Stimulated activated CD8-positive, alpha-beta memory T cell treated with anti-CD3 and anti-CD28 coated beads, Interleukin-7, amount 100 ng/mL, for 4 hours (primary cell): ENCODE data around the gene ELL.

Experiments
- DNase-seq, 2 donors: peaks; one replicate each; pipeline ENCODE4 v3.0.0-alpha.2; 2020; ENCODE audit warnings: low read depth in 2 of 2

Gene ELL

DNA sequence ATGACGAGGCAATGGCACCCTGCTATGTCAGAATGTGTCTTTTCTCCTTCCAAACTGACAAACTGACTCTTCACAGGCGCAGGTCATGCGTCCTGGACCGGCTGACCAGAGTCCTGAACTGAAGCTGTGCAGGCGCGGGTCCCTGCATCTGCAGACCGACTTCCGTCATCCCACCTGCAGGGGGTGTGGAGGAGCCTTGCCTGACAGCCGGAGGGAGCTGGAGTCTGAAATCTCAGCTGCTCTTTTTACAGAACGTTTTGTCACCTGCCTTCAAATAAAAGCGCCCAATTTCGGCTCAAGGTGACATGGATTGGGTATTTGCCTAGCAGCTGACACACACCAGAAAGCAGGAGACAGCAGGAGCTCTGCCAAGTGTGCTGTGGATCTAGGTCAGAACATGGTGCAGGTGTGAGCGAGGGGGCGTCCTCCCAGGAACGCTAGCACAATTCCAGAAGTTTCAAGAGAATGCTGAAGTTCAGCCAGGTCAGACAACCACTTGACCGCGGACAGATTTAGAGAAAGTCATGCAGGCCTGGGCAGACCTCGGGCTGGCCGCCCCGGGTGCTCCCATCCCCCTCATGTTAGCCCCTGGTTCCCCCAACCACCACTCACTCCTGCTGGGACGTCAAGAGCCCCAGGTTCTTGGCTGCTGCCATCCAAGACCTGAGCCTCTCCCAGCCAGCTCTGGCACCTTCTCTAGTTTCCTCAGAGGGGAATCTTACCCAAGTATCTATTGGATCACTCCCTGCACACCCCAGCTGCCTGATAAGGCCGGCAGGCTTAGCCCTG, 32.8 kb downstream of the ELL start:
- no peak for DNase-seq

DNA sequence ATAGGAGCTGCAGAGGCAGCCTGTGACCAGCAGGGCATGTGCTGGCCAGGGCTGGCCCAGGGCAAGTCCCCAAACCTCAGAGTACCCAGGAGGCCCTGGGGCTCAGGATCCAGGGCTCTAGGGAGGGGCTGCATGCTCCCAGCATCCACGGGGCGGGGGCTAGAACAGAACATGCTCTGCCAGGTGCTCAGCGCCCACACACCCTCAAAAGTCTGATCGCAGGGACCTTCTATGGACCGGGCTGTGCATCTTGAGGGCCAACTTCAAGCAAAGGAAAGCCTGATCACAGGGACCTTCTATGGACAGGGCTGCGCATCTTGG, 33.5 kb downstream of the ELL start:
- no peak for DNase-seq

- DNase-seq, result no peak
These were observed 34.1 kb downstream of the ELL start for GRCh38 chr19:18487576-18488402.

DNA sequence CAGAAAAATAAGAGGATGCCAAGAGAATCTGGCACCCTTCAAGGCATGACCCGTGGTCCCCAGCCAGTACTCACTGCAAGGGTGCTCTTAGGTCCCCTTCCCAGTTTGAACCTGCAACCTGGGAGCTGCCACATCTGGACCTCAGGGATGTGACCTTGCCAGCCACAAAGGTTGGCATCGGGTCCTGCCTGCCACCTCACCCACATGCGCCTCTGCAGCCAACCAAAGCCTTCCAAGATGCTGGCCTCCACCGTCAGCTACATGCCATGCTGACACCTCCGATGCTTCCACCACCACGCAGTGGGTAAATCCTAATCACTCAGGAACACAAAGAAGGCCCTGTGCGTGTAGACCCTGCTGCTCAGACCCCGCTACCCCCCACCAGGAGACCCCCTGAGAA, 35.1 kb downstream of the ELL start:
- no peak for DNase-seq

- DNase-seq, result no peak
These were observed 36.9 kb downstream of the ELL start for GRCh38 chr19:18484992-18485391.

DNA sequence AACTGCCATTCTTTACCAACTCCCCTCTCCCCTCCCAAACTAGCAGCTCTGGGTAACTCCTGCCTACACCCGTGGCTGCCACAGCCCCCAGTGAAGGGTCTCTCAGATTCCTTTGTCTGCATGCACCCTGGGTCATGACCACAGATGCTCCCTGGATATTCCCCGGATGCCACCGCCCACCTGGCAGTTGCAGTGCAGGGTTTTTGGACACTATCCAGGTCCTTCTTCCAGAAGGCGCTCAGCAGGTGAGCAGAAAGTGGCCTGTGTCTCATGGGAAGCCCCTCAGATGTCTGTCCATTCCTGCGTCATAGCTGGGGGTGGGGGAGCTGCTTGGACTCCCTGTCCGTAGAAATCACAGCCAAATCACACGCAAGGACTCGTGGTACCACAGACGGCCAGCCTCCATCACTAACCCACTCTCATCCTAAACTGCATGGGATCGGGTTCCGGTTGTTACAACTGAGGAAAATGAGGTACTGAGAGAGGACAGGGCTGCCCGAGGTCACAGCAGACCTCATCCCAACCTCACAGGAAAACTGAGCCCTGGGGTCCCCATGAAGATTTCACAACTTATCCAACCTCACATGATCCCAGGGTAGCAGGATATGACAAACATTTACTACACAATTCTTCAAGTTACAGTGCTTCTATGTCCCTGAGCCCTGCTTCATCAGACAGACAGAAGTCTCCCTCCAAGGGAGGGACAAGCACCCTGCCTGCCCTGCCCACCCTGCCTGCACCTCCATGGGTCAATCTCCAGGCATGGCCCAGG, 38.6 kb downstream of the ELL start:
- DNase-seq, result no peak

DNA sequence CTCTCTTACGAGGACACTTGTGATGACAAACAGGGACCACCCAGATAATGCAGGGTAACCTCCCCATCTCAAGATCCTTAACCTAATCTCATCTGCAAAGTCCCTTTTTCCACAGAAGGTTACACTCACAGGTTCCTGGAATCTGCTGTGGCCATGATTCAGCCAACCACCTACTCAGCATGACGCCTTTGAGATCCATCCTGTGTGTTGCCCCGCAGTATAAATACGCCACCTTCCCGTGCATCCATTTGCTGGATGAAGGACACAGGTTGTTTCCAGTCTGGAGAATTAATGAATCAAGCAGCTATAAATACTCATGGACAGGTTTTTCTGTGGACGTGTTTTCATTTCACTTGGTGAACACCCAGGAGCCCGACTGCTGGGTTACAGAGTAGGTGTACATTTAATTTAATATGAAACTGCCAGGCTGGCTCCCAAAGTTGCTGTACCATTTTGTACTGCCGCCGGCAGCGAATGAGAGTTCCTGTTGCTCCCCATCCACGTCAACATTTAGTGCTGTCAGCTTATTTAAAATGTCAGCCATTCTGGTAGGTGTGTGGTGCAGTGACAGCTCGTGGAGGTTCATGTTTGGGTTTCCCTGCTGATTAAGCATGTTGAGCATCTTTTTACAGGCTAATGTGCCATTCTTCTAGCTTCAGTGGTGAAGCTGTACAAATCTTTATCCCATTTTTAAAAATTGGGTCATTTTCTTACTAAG, 40.2 kb downstream of the ELL start:
- no peak for DNase-seq

- DNase-seq, result no peak
These were observed 41.7 kb downstream of the ELL start for GRCh38 chr19:18480006-18480691.

DNA sequence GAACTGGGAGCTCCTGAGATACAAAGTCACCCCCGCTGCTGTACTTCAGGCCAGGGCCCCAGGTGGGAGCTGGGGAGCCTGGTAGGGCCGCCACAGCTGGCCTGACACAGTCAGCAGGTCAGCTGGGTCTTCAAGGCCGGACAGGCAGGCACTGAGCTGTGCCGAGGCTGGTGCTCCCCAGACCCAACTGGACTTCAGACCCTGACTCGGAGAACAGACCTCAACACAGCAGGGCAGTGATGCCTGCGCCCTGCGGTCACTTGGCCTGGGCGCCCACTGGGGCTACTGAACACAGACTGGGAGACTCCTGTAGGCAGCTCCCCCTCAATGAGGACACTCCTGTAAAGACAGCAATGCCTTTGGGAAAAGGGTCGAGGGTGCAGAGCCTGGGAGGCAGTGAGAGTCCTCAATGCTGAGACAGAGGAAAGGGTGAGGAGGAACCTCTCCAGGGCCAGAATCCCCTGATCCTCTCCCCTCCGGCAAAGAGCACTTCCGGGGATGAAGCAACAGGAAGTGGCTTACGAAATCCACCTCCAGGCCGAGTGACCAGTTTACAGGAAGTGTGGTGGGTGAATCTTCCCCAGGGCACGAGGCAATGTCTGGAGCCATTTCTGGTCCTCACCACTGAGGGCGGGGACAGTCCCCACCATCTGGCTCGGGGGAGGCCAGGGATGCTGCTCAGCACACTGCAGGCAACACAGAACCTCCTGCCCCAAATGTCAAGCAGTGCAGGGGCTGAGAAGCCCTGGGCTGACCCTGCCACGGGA, 43.1 kb downstream of the ELL start:
- DNase-seq, result peak; percentile 38 to 63

- DNase-seq, result no peak
These were observed 43.9 kb downstream of the ELL start for GRCh38 chr19:18477974-18478373.

DNA sequence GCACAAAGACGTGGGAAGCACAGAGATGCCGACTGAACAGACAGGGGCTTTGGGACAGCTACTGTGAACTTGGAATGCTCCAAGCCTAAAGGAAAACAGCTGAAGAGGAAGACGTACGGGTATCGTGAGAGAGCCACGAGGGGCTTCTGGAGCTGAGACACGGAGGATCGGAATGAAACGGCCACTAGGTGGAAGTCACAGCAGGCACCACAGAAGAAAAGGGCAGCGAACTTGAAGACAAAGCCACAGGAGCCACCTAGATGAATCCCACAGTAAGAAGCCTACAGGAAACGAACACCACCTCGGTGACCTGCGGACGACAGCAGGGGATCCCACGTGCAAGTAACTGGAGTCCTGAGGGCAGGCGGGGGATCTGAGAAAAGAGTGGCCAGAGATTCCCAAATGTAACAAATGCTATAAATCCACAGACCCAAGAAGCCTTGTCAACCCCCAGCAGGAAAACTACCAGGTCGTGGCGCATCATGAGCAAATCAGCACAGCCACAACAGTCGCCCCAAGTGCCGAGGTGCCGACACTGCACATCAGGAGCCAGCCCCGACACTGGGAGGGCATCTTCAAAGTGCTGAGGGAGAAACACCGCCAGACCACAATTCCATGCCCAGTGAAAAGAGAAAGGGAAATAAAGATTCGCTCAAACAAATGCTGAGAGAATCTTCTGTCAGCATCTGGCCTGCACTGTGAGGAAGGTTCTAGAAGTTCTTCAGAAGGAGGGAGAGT, 44.7 kb downstream of the ELL start:
- DNase-seq, result no peak

DNA sequence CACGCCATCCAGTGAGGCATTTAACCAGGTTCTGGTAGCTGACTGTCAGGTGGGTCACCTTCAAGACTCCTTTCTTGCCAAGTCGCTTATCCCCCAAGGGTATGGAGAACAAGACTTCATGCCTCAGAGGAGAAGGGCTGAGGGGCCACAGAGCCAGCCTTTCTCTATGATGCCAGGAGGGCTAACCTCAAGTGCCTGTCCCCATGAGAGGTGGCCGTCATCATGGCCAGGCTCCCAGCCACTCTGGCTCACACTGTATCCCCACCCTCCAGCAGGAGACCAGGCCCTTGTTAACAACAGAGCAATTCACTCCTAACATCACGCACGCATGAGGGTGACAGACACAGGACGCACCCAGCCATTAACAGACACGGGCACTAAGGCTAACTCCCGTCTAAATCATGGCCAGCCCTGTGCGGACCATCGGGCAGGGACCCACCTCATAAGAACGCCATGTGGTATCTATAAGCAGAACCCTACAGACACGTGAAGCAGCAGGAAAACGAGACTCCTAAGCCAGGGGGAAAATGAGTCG, 45.3 kb downstream of the ELL start:
- no peak for DNase-seq

GRCh38 chr19:18475762-18476331, 46.0 kb downstream of the ELL start:
- no peak for DNase-seq

DNA sequence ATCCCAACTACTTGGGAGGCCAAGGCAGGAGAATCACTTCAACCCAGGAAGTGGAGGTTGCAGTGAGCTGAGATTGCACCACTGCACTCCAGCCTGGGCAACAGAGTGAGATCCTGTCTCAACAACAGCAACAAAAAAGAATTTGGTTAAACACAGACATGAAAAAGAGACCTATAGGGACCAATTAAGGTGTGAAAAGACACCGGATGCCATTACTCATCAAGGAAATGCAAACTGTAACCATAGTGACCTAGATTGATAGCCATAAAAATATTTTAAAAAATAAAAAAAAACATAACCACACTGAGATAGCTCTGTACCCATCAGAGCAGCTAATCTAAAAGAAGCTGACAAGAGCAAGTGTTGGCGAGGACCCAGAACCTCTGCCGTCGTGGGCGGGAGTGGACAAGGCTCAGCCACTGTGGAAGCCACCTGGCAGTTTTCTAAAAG, 46.8 kb downstream of the ELL start:
- DNase-seq, result no peak

GRCh38 chr19:18474366-18474887, 47.4 kb downstream of the ELL start:
- no peak for DNase-seq

DNA sequence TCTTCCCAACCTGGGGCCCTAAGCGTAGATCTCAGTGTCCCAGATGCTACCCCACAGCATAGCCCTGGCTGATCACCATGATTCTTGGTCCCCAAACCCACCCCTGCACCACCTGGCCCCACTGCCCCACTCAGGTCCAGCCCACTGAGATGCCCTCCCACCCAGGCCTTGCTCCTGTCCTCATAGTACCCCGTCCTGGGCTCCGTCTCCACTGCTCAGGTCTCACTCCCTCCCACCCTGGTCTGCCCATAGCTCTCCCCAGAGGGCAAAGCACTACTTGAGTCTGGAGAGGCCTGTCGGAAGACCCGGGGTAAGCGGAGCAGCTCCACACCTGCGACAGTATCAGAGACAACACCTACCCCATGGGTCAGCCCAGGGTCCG, 48.2 kb downstream of the ELL start:
- DNase-seq, result no peak

- DNase-seq, result no peak
These were observed 48.7 kb downstream of the ELL start for GRCh38 chr19:18473003-18473705.

DNA sequence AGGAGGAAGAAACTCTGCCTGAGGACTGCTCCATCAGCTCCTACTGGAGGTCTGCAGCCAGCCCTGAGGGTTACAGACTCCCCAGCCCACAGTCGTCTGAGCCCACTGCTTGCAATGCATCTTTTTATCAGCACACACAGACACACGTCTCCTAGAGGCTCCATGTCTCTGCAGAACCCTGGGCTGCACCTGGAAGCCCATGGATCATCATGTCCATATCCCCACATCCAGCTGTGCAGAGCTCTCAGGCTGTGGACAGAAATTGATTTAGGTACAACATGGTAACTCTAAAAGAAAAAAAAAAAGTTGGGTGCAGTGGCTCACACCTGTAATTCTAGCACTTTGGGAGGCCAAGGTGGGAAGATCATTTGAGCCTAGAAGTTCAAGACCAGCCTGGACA, 51.1 kb downstream of the ELL start:
- no peak for DNase-seq
